SU-DHL-6 (cell line): ENCODE results near the gene TSPAN4.

ENCODE experiments used
- H2AFZ ChIP-seq: fragments of 200-600 bp; sonication (generic); 2 replicates; pipeline ENCODE4 v1.6.1; 2014; ENCODE audit warnings: low read depth, mild to moderate bottlenecking, moderate library complexity, mixed read lengths, antibody characterized with exemption, low read length; ENCODE audit not compliant: severe bottlenecking
- H3F3A ChIP-seq: fragments of 200-600 bp; shearing (Covaris generic); 2 replicates; pipeline ENCODE4 v1.6.0; 2016; ENCODE audit warnings: antibody characterized with exemption, mild to moderate bottlenecking; ENCODE audit not compliant: insufficient read depth
- H3K27ac ChIP-seq: fragments of 200-600 bp; sonication (generic); 2 replicates; pipeline ENCODE4 v1.5.1; 2016; ENCODE audit warnings: low read depth, mild to moderate bottlenecking, low read length, moderate library complexity, mixed read lengths
- H3K27me3 ChIP-seq: fragments of 200-600 bp; sonication (generic), shearing (Covaris generic); 2 replicates; pipeline ENCODE4 v1.6.0; 2014; ENCODE audit warnings: mild to moderate bottlenecking, low read length
- H3K36me3 ChIP-seq: fragments of 200-600 bp; sonication (generic); 2 replicates; pipeline ENCODE4 v1.6.1; 2014; ENCODE audit warnings: mild to moderate bottlenecking, low read length, mixed read lengths
- H3K4me2 ChIP-seq: fragments of 300-600, 200-600 bp; shearing (Covaris generic), sonication (generic); 2 replicates; pipeline ENCODE4 v1.6.0; 2014; ENCODE audit warnings: low read length, low read depth, mild to moderate bottlenecking; ENCODE audit not compliant: poor library complexity, severe bottlenecking
- H3K4me3 ChIP-seq: fragments of 200-600 bp; sonication (generic); 2 replicates; pipeline ENCODE4 v1.5.1; 2014; ENCODE audit warnings: antibody characterized with exemption, low read length, mild to moderate bottlenecking, mixed read lengths; ENCODE audit not compliant: insufficient read depth, poor library complexity, severe bottlenecking
- H3K79me2 ChIP-seq: fragments of 200-600 bp; sonication (generic); 2 replicates; pipeline ENCODE4 v1.6.1; 2014; ENCODE audit warnings: mild to moderate bottlenecking, low read length, moderate library complexity; ENCODE audit not compliant: insufficient read depth
- H3K9ac ChIP-seq: fragments of 200-600 bp; sonication (generic); 2 replicates; pipeline ENCODE4 v1.7.0; 2014; ENCODE audit warnings: mild to moderate bottlenecking, low read length
- H3K9me2 ChIP-seq: fragments of 200-600 bp; sonication (generic); replicated peaks from 2 replicates; pipeline ENCODE4 v1.6.1; 2014; ENCODE audit warnings: low read length; ENCODE audit not compliant: insufficient read depth
- H3K9me3 ChIP-seq: fragments of 200-600 bp; sonication (generic); 2 replicates; pipeline ENCODE4 v1.6.1; 2014; ENCODE audit warnings: low read length, mixed read lengths; ENCODE audit not compliant: insufficient read depth
- H4K20me1 ChIP-seq: fragments of 200-600 bp; sonication (generic); 2 replicates; pipeline ENCODE4 v1.6.1; 2014; ENCODE audit warnings: low read depth, mild to moderate bottlenecking, antibody characterized with exemption, low read length, moderate library complexity, mixed read lengths
- CTCF ChIP-seq: fragments of 200-600 bp; sonication (generic); IDR thresholded peaks from one replicate; pipeline ENCODE4 v1.5.1; 2017; ENCODE audit warnings: antibody characterized with exemption, mild to moderate bottlenecking, low read length, moderate library complexity; ENCODE audit not compliant: insufficient read depth, poor library complexity, severe bottlenecking
- EZH2phosphoT487 ChIP-seq: fragments of 200-600 bp; sonication (generic), shearing (Covaris generic); conservative IDR thresholded peaks from 2 replicates; pipeline ENCODE4 v1.6.1; 2018; ENCODE audit warnings: mild to moderate bottlenecking, antibody characterized with exemption, low read length, moderate library complexity, mixed read lengths

The TSPAN4 gene

GRCh38 chr11:890794-891540 lies 48.3 kb downstream of the TSPAN4 start:
- Histone ChIP-seq H3K9me2 (no peaks in the 10 kb centered on the region), H3K4me3 (no peak overlapping the region), H3F3A (no peaks in the 10 kb centered on the region), H3K79me2 (no peaks in the 10 kb centered on the region), H4K20me1 (no peaks in the 10 kb centered on the region), H3K9ac (no peak overlapping the region), H2AFZ (no peak overlapping the region), H3K9me3 (no peaks in the 10 kb centered on the region), H3K27ac (no peak overlapping the region), H3K36me3 (no peaks in the 10 kb centered on the region), H3K27me3 (no peaks in the 10 kb centered on the region), H3K4me2 (no peak overlapping the region)
- TF ChIP-seq CTCF (no peak), EZH2phosphoT487 (no peak)

DNA sequence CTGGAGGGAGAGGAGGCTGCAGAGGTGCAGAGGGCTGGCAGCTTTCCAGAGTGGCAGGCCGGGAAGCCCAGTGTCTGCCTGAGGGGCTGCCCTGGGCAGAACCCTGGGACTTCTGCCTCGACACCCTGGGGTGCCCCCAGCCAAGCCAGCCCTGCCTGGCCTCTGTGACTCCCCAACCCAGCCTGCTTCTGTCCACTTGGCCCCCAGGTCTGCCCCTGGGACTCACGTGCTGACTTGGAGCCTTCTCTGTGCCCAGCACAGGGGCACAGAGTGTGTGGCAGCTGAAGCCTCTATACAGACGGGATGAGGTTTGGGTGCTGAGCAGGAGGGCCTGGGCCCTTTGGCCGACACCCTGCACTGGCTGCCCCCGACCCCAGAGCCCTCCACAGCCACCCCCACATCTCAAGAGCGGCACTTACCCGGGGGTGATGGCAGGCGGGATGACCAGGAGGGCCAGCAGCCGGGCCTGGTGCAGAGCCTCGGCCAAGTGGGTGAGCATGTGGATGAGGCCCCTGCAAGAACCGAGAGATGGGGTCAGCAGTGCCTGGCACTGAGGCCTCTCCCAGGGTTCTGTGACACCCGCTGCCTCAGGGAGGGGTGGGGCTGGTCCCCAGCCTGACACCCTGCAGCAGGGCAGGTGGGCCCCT lies 50.5 kb downstream of the TSPAN4 start:
- H3K79me2 ChIP-seq = no peaks in the 10 kb centered on the region
- H3K27me3 ChIP-seq = no peaks in the 10 kb centered on the region
- H4K20me1 ChIP-seq = no peaks in the 10 kb centered on the region
- H3F3A ChIP-seq = no peaks in the 10 kb centered on the region
- no peak overlapping the region for H3K4me3 ChIP-seq
- no peaks in the 10 kb centered on the region for H3K9me2 ChIP-seq
- H3K36me3 ChIP-seq = no peaks in the 10 kb centered on the region
- no peak for TF ChIP-seq EZH2phosphoT487
- TF ChIP-seq CTCF = no peak
- H3K9ac ChIP-seq = no peak overlapping the region
- H3K27ac ChIP-seq = no peak overlapping the region
- H2AFZ ChIP-seq = no peak overlapping the region
- H3K9me3 ChIP-seq = no peaks in the 10 kb centered on the region
- no peak overlapping the region for H3K4me2 ChIP-seq

- H3K4me3 ChIP-seq = no peak overlapping the region
- H3K9ac ChIP-seq = no peak overlapping the region
- H3F3A ChIP-seq = no peaks in the 10 kb centered on the region
- no peak overlapping the region for H3K4me2 ChIP-seq
- no peaks in the 10 kb centered on the region for H3K36me3 ChIP-seq
- TF ChIP-seq CTCF (no peak), EZH2phosphoT487 (no peak)
- H3K79me2 ChIP-seq = no peaks in the 10 kb centered on the region
- no peaks in the 10 kb centered on the region for H3K9me3 ChIP-seq
- H2AFZ ChIP-seq = no peak overlapping the region
- no peaks in the 10 kb centered on the region for H3K9me2 ChIP-seq
- no peaks in the 10 kb centered on the region for H4K20me1 ChIP-seq
- H3K27ac ChIP-seq = no peak overlapping the region
- H3K27me3 ChIP-seq = no peaks in the 10 kb centered on the region
Observed at GRCh38 chr11:894575-895201, 52.0 kb downstream of the TSPAN4 start.
